Measurements from ENCODE around the gene GRIA3. TPM values are rescaled to one million over a fixed set of nuclear protein-coding genes. Genes with fewer than 3 reads are reported as not detected.

GRIA3 gene
- total RNA-seq, 1 donor from 2014 or later: 3.7 TPM

DNA sequence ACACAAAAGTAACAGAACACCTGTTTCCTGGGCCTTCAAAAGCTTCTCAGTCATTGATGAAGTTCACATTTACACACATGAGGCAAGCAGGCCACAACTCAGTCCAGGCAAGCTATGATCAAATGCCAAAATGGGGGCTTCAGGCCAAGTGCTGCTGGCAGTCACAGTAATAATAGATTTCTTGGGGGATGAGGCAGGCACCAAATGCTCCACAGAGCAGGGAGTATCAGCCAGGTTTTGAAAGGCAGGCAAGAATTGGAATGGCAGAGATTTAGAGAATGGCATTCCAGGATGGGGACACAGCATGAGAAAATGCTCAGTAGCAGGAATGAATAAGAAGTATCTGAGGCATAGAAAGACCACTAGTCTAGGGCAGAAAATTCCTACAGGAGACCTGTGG lies 52.8 kb downstream of the GRIA3 start:
- H3K27me3 ChIP-seq (ENCODE audit: low read depth): no peaks in the 10 kb centered on the region
- H3K4me1 ChIP-seq: no peaks in the 10 kb centered on the region
- intact Hi-C loops (cut with micrococcal nuclease): no loop called here
- no peak for DNase-seq
- no peaks in the 10 kb centered on the region for H3K36me3 ChIP-seq
- H3K27ac ChIP-seq (replicated peaks): peak overlapping the region; percentile 36
- TF ChIP-seq CTCF (IDR thresholded peaks at IDR 0.05; ENCODE audit: borderline replicate concordance): no peak
- no peak overlapping the region for H3K4me3 ChIP-seq
- no peaks in the 10 kb centered on the region for H3K9me3 ChIP-seq (replicated peaks)

DNA sequence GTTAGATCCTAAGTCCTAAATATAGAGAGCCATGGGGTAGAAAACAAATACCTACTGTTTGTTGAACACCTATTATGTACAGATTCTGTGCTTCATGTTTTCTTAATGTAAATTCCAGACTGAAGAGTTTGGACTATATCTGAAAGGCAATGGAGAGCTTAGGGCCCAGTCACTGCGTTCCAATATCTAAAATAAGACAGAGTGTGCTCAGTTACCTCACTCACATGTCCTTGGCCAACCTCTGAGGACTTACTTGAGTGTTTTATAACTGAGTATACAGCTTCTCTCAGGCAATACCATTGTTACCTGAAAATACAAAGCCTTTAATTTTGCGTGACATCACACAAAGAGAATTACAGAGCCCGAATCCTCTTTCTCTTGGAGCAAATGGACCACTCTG lies 53.2 kb downstream of the GRIA3 start:
- DNase-seq: no peak
- no peaks in the 10 kb centered on the region for H3K36me3 ChIP-seq
- H3K9me3 ChIP-seq (replicated peaks): no peaks in the 10 kb centered on the region
- H3K4me1 ChIP-seq: no peaks in the 10 kb centered on the region
- H3K4me3 ChIP-seq: no peak overlapping the region
- no peaks in the 10 kb centered on the region for H3K27me3 ChIP-seq (ENCODE audit: low read depth)
- TF ChIP-seq CTCF (IDR thresholded peaks at IDR 0.05; ENCODE audit: borderline replicate concordance): no peak
- intact Hi-C loops (cut with micrococcal nuclease): no loop called here
- H3K27ac ChIP-seq (replicated peaks): peak overlapping the region; percentile 36

DNA sequence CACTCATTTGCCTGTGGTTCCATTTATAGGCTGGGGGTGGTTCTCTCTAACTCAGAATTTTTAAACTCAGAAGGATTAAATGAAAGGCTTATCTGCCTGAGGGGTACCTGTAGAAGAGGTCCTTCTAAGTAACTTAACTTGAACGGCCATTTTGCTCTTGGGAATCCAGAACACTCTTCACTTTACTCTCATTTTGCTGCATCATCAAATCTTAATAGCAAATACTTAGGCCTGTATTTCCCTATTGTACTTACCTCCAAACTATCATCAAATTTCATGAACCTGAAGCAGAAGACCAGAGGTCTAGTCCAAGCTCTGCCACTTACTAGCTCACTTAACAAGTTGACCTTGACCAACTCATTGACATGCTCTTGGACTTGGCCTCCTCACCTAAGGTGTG lies 70.4 kb downstream of the GRIA3 start:
- TF ChIP-seq CTCF (IDR thresholded peaks at IDR 0.05; ENCODE audit: borderline replicate concordance): no peak
- Histone ChIP-seq H3K4me1 (no peaks in the 10 kb centered on the region), H3K4me3 (no peak overlapping the region), H3K9me3 (replicated peaks) (no peaks in the 10 kb centered on the region), H3K27me3 (ENCODE audit: low read depth) (no peaks in the 10 kb centered on the region), H3K36me3 (no peaks in the 10 kb centered on the region), H3K27ac (replicated peaks) (no peak overlapping the region)
- no peak for DNase-seq
- intact Hi-C loops (cut with micrococcal nuclease): no loop called here

- H3K27me3 ChIP-seq (ENCODE audit: low read depth): no peaks in the 10 kb centered on the region
- no peaks in the 10 kb centered on the region for H3K36me3 ChIP-seq
- no peak overlapping the region for H3K4me3 ChIP-seq
- no peaks in the 10 kb centered on the region for H3K9me3 ChIP-seq (replicated peaks)
- H3K4me1 ChIP-seq: no peaks in the 10 kb centered on the region
- no peak for DNase-seq
- no peak for TF ChIP-seq CTCF (IDR thresholded peaks at IDR 0.05; ENCODE audit: borderline replicate concordance)
- intact Hi-C loops (cut with micrococcal nuclease): no loop called here
- no peak overlapping the region for H3K27ac ChIP-seq (replicated peaks)
Measured at GRCh38 chrX:123256378-123256777, 72.3 kb downstream of the GRIA3 start.

DNA sequence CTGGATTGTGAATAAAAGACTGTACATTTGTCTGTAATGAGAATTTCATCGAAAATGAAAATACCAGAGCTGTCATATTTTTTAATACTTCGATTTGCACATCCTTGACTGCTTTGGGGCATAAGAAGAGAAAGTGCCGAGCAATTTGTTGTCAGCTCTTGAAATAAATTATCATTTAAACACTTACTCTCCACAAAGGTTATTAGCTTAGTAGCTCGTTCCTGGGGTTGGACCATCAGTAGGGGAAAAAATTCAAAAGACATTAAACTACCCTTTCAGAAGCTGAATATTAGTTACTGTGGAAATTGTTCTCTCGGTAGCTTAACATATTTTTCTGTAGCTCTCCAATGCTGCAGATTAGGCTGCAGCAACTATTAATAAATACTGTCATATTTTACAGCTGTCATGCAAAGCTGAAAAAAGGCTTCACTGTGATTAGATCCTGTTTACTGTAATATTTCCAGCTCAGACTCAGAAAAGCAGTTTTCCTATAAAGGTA lies 76.9 kb downstream of the GRIA3 start:
- H3K27ac ChIP-seq (replicated peaks): no peak overlapping the region
- TF ChIP-seq CTCF (IDR thresholded peaks at IDR 0.05; ENCODE audit: borderline replicate concordance): no peak
- no peaks in the 10 kb centered on the region for H3K4me1 ChIP-seq
- intact Hi-C loops (cut with micrococcal nuclease): no loop called here
- H3K9me3 ChIP-seq (replicated peaks): no peaks in the 10 kb centered on the region
- H3K36me3 ChIP-seq: no peaks in the 10 kb centered on the region
- DNase-seq: no peak
- no peaks in the 10 kb centered on the region for H3K27me3 ChIP-seq (ENCODE audit: low read depth)
- no peak overlapping the region for H3K4me3 ChIP-seq

- intact Hi-C loops (cut with micrococcal nuclease): no loop called here
- Histone ChIP-seq H3K9me3 (replicated peaks) (no peaks in the 10 kb centered on the region), H3K4me1 (no peaks in the 10 kb centered on the region), H3K4me3 (no peak overlapping the region), H3K27ac (replicated peaks) (no peak overlapping the region), H3K36me3 (no peaks in the 10 kb centered on the region), H3K27me3 (ENCODE audit: low read depth) (no peaks in the 10 kb centered on the region)
- no peak for DNase-seq
- TF ChIP-seq CTCF (IDR thresholded peaks at IDR 0.05; ENCODE audit: borderline replicate concordance): no peak
Measured at GRCh38 chrX:123263270-123263669, 79.2 kb downstream of the GRIA3 start.
